ENCODE data around the gene STMN3.

DNA sequence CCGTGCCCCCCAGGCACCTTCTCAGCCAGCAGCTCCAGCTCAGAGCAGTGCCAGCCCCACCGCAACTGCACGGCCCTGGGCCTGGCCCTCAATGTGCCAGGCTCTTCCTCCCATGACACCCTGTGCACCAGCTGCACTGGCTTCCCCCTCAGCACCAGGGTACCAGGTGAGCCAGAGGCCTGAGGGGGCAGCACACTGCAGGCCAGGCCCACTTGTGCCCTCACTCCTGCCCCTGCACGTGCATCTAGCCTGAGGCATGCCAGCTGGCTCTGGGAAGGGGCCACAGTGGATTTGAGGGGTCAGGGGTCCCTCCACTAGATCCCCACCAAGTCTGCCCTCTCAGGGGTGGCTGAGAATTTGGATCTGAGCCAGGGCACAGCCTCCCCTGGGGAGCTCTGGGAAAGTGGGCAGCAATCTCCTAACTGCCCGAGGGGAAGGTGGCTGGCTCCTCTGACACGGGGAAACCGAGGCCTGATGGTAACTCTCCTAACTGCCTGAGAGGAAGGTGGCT is 44.2 kb upstream of the STMN3 start:
- no peak for TF ChIP-seq POLR2A (IDR thresholded peaks at IDR 0.05)
- TF ChIP-seq, protein P1, sequence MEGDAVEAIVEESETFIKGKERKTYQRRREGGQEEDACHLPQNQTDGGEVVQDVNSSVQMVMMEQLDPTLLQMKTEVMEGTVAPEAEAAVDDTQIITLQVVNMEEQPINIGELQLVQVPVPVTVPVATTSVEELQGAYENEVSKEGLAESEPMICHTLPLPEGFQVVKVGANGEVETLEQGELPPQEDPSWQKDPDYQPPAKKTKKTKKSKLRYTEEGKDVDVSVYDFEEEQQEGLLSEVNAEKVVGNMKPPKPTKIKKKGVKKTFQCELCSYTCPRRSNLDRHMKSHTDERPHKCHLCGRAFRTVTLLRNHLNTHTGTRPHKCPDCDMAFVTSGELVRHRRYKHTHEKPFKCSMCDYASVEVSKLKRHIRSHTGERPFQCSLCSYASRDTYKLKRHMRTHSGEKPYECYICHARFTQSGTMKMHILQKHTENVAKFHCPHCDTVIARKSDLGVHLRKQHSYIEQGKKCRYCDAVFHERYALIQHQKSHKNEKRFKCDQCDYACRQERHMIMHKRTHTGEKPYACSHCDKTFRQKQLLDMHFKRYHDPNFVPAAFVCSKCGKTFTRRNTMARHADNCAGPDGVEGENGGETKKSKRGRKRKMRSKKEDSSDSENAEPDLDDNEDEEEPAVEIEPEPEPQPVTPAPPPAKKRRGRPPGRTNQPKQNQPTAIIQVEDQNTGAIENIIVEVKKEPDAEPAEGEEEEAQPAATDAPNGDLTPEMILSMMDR (IDR thresholded peaks at IDR 0.05), result no peak
